GM19240 (cell line): Measurements from ENCODE around the gene KRTAP20-2.

Experiments used
- DNase-seq: peaks from one replicate; pipeline ENCODE4 v3.0.0; 2011; ENCODE audit warnings: low spot score; ENCODE audit not compliant: insufficient read length

Gene KRTAP20-2

GRCh38 chr21:30634906-30635305 is at the start of gene KRTAP20-2:
TSS of gene KRTAP20-2 (plus strand) at chr21:30635206. CDS start at chr21:30635264, 58 bp downstream.
- no peak for DNase-seq

GRCh38 chr21:30590297-30590696 is 44.7 kb upstream of the KRTAP20-2 start, which contains the start of gene KRTAP22-2:
TSS of gene KRTAP22-2 (minus strand) at chr21:30590397.
- no peak for DNase-seq

- no peak for DNase-seq
These were observed 42.9 kb upstream of the KRTAP20-2 start, which contains the start of gene KRTAP6-3 for GRCh38 chr21:30592140-30592539. TSS of gene KRTAP6-3 (plus strand) at chr21:30592440. CDS start at chr21:30592446, 6 bp downstream.

- no peak for DNase-seq
These were observed 36.2 kb upstream of the KRTAP20-2 start, which contains the start of gene KRTAP6-2 for GRCh38 chr21:30598802-30599201. TSS of gene KRTAP6-2 (minus strand) at chr21:30598902. CDS start at chr21:30598874, 28 bp downstream.

GRCh38 chr21:30600787-30601186 is 34.2 kb upstream of the KRTAP20-2 start, which contains the start of gene KRTAP22-1:
TSS of gene KRTAP22-1 (plus strand) at chr21:30601087.
- no peak for DNase-seq

GRCh38 chr21:30605968-30606367 is 29.0 kb upstream of the KRTAP20-2 start:
- no peak for DNase-seq

- DNase-seq, result no peak
These were observed 22.9 kb upstream of the KRTAP20-2 start for GRCh38 chr21:30612132-30612531.

GRCh38 chr21:30613836-30614235 is 21.2 kb upstream of the KRTAP20-2 start, which contains the start of gene KRTAP6-1:
TSS of gene KRTAP6-1 (minus strand) at chr21:30613930. CDS start at chr21:30613904, 26 bp downstream.
- DNase-seq, result no peak

GRCh38 chr21:30615199-30615598 is 19.8 kb upstream of the KRTAP20-2 start:
- no peak for DNase-seq

- no peak for DNase-seq
These were observed 18.9 kb upstream of the KRTAP20-2 start, which contains the start of gene KRTAP20-1 for GRCh38 chr21:30616125-30616524. TSS of gene KRTAP20-1 (plus strand) at chr21:30616425. CDS start at chr21:30616455, 30 bp downstream.

- DNase-seq, result no peak
These were observed 14.9 kb upstream of the KRTAP20-2 start for GRCh38 chr21:30620080-30620479.

GRCh38 chr21:30620522-30620921 is 14.5 kb upstream of the KRTAP20-2 start, which contains the start of gene KRTAP20-4:
TSS of gene KRTAP20-4 (plus strand) at chr21:30620627.
- no peak for DNase-seq

- no peak for DNase-seq
These were observed 11.6 kb upstream of the KRTAP20-2 start for GRCh38 chr21:30623362-30623761.

- no peak for DNase-seq
These were observed 9.4 kb upstream of the KRTAP20-2 start for GRCh38 chr21:30625449-30626165.

- DNase-seq, result no peak
These were observed 6.9 kb upstream of the KRTAP20-2 start for GRCh38 chr21:30628109-30628508.

GRCh38 chr21:30629200-30629599 is 5.8 kb upstream of the KRTAP20-2 start:
- no peak for DNase-seq

- no peak for DNase-seq
These were observed 3.7 kb downstream of the KRTAP20-2 start for GRCh38 chr21:30638686-30639085.

- no peak for DNase-seq
These were observed 7.6 kb downstream of the KRTAP20-2 start, which contains the start of gene KRTAP20-3 for GRCh38 chr21:30642564-30642963. TSS of gene KRTAP20-3 (plus strand) at chr21:30642864.

GRCh38 chr21:30646904-30647414 is 12.0 kb downstream of the KRTAP20-2 start:
- no peak for DNase-seq

GRCh38 chr21:30652891-30653290 is 17.9 kb downstream of the KRTAP20-2 start:
- no peak for DNase-seq

- DNase-seq, result no peak
These were observed 33.8 kb downstream of the KRTAP20-2 start for GRCh38 chr21:30668776-30669175.

- DNase-seq, result no peak
These were observed 38.1 kb downstream of the KRTAP20-2 start for GRCh38 chr21:30672985-30673650.
